HEK293T (cell line): ENCODE data around the gene IQCN.

Source experiments
- CTCF ChIA-PET: fragments of 350-600 bp; formaldehyde crosslinking; extraction: SDS; loops from one replicate; lab custom pipeline; 2021; ENCODE audit warnings: antibody characterized with exemption, inconsistent platforms; lab: Yijun Ruan, JAX
- POLR2A ChIA-PET: fragments of 350-600 bp; formaldehyde crosslinking; extraction: SDS; loops from one replicate; lab custom pipeline; 2020; ENCODE audit warnings: antibody characterized with exemption, inconsistent platforms; lab: Yijun Ruan, JAX
- DNase-seq: peaks from one replicate; pipeline ENCODE4 v3.0.0; 2012; ENCODE audit warnings: mixed read lengths; ENCODE audit errors: extremely low spot score
- ARNT ChIP-seq: fragments of 450-650 bp; IDR thresholded peaks from 2 replicates; pipeline ENCODE4 v1.6.1; 2017; ENCODE audit warnings: mild to moderate bottlenecking
- BHLHE40 ChIP-seq: fragments of 450-650 bp; IDR thresholded peaks from 2 replicates; pipeline ENCODE4 v1.6.1; 2016; ENCODE audit warnings: mild to moderate bottlenecking, moderate library complexity, borderline replicate concordance
- CTBP1 ChIP-seq: fragments of 450-650 bp; IDR thresholded peaks from 2 replicates; pipeline ENCODE4 v1.6.1; 2016; ENCODE audit warnings: borderline replicate concordance
- ELF4 ChIP-seq: fragments of 450-650 bp; IDR thresholded peaks from 2 replicates; pipeline ENCODE4 v1.6.1; 2017; ENCODE audit warnings: antibody characterized with exemption
- FOXA1 ChIP-seq: fragments of 450-650 bp; IDR thresholded peaks from 2 replicates; pipeline ENCODE4 v1.6.1; 2016; ENCODE audit warnings: mild to moderate bottlenecking
- FOXK2 ChIP-seq: fragments of 450-650 bp; IDR thresholded peaks from 2 replicates; pipeline ENCODE4 v1.6.1; 2016; ENCODE audit warnings: mild to moderate bottlenecking
- FOXM1 ChIP-seq: fragments of 450-650 bp; IDR thresholded peaks from 2 replicates; pipeline ENCODE4 v1.6.1; 2017; ENCODE audit warnings: mild to moderate bottlenecking, borderline replicate concordance
- HDGF ChIP-seq: fragments of 450-650 bp; IDR thresholded peaks from 2 replicates; pipeline ENCODE4 v1.6.1; 2017; ENCODE audit warnings: antibody characterized with exemption, borderline replicate concordance
- L3MBTL2 ChIP-seq: fragments of 450-650 bp; conservative IDR thresholded peaks from 2 replicates; pipeline ENCODE4 v1.6.1; 2016; ENCODE audit warnings: mild to moderate bottlenecking
- LEF1 ChIP-seq: fragments of 450-650 bp; IDR thresholded peaks from 2 replicates; pipeline ENCODE4 v1.6.1; 2017; ENCODE audit warnings: mild to moderate bottlenecking, borderline replicate concordance
- NFRKB ChIP-seq: fragments of 450-650 bp; IDR thresholded peaks from 2 replicates; pipeline ENCODE4 v1.6.1; 2016; ENCODE audit warnings: mild to moderate bottlenecking, moderate library complexity
- PKNOX1 ChIP-seq: fragments of 450-650 bp; IDR thresholded peaks from 2 replicates; pipeline ENCODE4 v1.6.1; 2016
- SP1 ChIP-seq: fragments of 450-650 bp; IDR thresholded peaks from 2 replicates; pipeline ENCODE4 v1.6.1; 2017
- SUZ12 ChIP-seq: fragments of 450-650 bp; IDR thresholded peaks from 2 replicates; pipeline ENCODE4 v1.6.1; 2016; ENCODE audit warnings: mild to moderate bottlenecking
- TARDBP ChIP-seq: fragments of 450-650 bp; IDR thresholded peaks from 2 replicates; pipeline ENCODE4 v1.6.1; 2016
- ZNF384 ChIP-seq: fragments of 450-650 bp; IDR thresholded peaks from 2 replicates; pipeline ENCODE4 v1.6.1; 2016

The IQCN gene

DNA sequence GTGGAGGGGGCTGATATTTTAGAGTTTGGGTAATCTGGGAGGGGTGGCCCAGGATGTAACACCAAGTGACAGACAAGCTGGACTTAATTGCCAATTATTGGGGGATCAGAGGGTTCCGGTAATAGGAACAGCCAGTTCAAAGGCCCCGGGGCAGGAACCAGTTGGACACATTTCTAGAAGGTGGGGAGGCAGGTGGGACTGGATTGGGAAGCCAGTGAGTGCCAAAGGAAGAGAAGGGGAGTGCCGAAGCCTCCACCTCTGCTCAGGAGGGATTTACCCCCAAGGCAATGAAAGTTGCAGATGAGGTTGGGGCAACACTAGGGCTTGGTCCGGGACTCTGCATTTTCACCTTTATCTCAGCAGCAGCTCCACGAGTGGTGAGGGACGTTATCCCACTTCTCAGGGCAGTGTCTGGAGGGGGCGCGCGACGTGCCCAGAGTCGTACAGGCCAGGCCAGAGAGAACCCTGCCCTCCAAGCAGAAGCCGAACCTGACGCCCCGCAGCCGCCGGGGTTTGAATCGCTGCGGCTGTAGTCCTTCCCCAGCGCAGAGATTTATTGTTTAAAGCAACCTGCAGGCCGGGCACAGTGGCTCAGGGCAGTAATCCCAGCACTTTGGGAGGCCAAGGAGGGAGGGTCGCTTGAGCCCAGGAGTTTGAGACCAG is 12.9 kb upstream of the IQCN start:
- CTCF ChIA-PET: no interaction called here
- no peak for TF ChIP-seq L3MBTL2
- TF ChIP-seq PKNOX1: no peak
- TF ChIP-seq NFRKB: no peak
- TF ChIP-seq ELF4: no peak
- no peak for TF ChIP-seq BHLHE40
- no peak for TF ChIP-seq FOXA1
- TF ChIP-seq ARNT: no peak
- TF ChIP-seq LEF1: no peak
- no peak for TF ChIP-seq SP1
- no peak for TF ChIP-seq TARDBP
- TF ChIP-seq ZNF384: no peak
- no peak for TF ChIP-seq FOXK2
- no peak for TF ChIP-seq HDGF
- no peak for TF ChIP-seq SUZ12
- TF ChIP-seq CTBP1: no peak
- TF ChIP-seq FOXM1: no peak
- no peak for DNase-seq
- POLR2A ChIA-PET: interaction anchor here (1.0 kb wide), 1 partner anchor 35 kb away, joined by 3 read pairs; the partner anchor contains the start of gene LSM4

GRCh38 chr19:18284712-18285360 is 10.6 kb upstream of the IQCN start:
- TF ChIP-seq ARNT (no peak), FOXK2 (no peak), ZNF384 (no peak), SP1 (no peak), PKNOX1 (no peak), ELF4 (no peak), SUZ12 (no peak), HDGF (no peak), LEF1 (no peak), NFRKB (no peak), L3MBTL2 (no peak)
- CTCF ChIA-PET: no interaction called here
- POLR2A ChIA-PET: interaction anchor here (0.9 to 1.3 kb wide), 2 partner anchors 38 to 44 kb away, joined by 3 read pairs; partner anchors contain the start of gene LSM4
- DNase-seq: no peak

GRCh38 chr19:18283338-18283737 is 9.1 kb upstream of the IQCN start:
- POLR2A ChIA-PET: interaction anchor here (0.7 kb wide), 1 partner anchor 549 kb away, joined by 3 read pairs; no protein-coding TSS in a partner anchor
- CTCF ChIA-PET: no interaction called here
- TF ChIP-seq CTBP1: no peak
- no peak for DNase-seq

GRCh38 chr19:18282788-18283141 is 8.5 kb upstream of the IQCN start:
- ChIA-PET POLR2A (interaction anchor here (0.7 to 9.0 kb wide), 6 partner anchors 9 to 549 kb away, joined by 3 to 491 read pairs (median 44); partner anchors contain the start of genes LSM4 and MPV17L2), CTCF (interaction anchor here (5.0 kb wide), 1 partner anchor 10 kb away, joined by 20 read pairs; no protein-coding TSS in a partner anchor)
- no peak for DNase-seq
- TF ChIP-seq FOXA1 (no peak), ZNF384 (no peak), SUZ12 (no peak), PKNOX1 (no peak), BHLHE40 (no peak)

DNA sequence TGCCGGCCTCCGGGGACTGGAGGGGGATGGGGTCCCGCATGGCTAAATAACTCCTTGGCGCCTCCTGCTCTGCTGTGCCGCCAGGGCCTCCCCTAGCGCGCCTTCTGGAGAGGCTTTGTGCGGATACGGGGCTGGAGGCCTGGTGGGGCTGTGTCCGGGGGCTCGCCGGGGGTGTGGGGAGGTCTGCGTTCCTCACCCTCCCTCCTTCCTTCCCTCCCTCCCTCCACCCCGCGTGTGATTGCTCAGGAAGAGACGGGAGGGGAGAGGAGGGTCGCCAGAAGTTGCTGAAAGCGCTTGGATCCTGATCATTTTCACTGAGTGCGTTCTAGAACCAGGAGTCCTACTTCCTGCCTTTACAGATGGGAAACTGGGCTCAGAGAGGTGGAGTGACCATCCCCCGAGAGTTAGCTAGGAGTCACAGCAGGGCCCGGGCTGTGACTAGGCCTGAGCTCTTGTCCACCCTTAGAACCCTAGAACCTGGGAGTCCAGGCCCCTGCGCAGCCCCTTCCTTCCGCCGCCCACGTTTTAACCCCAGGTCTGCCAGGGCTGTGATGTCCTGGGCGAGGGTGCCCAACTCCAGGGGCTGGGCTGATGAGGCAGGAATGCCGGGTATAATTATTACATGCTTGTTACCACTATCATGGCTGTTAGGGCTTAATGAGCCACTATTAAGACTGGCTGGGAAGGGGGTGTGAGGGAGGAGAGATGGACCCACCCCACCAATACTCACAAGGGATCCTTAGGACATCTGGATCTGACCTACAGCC is 8.0 kb upstream of the IQCN start:
- ChIA-PET POLR2A (interaction anchor here (0.5 to 9.0 kb wide), 60 partner anchors 9 to 863 kb away, joined by 3 to 491 read pairs (median 4); partner anchors contain the start of genes LRRC25, LSM4, MPV17L2 and MVB12A), CTCF (interaction anchor here (0.9 to 5.9 kb wide), 6 partner anchors 11 to 74 kb away, joined by 3 to 77 read pairs (median 32); partner anchors contain the start of gene LSM4)
- DNase-seq: no peak
- TF ChIP-seq FOXM1 (no peak), ARNT (no peak), FOXA1 (no peak), HDGF (0 out of 2 replicates have a peak, but pooled peaks have one; percentile 22)
